ENCODE measurements around the gene ABI3BP.

GRCh38 chr3:100963041-100963440 lies 30.2 kb downstream of the ABI3BP start:
- no peak for TF ChIP-seq CTCF (IDR thresholded peaks at IDR 0.05)
- no peak for TF ChIP-seq POLR2A (IDR thresholded peaks at IDR 0.05)
